Testis (tissue), 2 donors: Measurements from ENCODE around the gene TCF7.

ENCODE experiments used
- POLR2A ChIP-seq: fragments of 450-650 bp; IDR thresholded peaks from one replicate; pipeline ENCODE4 v1.6.1; 2017; ENCODE audit warnings: antibody characterized with exemption, mild to moderate bottlenecking, moderate library complexity
- TF ChIP-seq, protein P1 (sequence below), 3 experiments: fragments of 450-650 bp in 2 of 3; fragments of 200-600 bp in 1 of 3; sonication (generic) in 1 of 3; IDR thresholded peaks; one replicate each; pipeline ENCODE4 v1.5.1; 2016 to 2019; ENCODE audit warnings: antibody characterized with exemption in 3 of 3, mild to moderate bottlenecking in 2 of 3, moderate library complexity in 1 of 3

DNA sequence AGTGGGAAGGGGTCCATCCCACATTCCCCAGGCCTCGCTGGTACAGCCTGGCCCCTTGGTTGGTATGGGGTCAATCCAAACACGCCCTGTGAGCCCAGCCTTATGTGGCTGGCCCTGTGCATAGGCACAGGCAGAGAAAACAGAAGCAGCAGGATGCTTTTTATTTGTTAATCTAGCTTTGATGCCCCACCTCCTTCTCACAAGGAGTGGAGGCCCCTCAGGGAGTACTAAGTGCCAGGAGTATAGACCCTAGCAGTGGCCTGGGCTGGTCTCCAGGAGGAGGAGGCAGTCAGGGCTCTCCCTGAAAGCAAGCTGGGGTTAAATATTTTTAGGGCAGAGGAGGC lies 14.6 kb upstream of the TCF7 start:
- TF ChIP-seq, protein P1, sequence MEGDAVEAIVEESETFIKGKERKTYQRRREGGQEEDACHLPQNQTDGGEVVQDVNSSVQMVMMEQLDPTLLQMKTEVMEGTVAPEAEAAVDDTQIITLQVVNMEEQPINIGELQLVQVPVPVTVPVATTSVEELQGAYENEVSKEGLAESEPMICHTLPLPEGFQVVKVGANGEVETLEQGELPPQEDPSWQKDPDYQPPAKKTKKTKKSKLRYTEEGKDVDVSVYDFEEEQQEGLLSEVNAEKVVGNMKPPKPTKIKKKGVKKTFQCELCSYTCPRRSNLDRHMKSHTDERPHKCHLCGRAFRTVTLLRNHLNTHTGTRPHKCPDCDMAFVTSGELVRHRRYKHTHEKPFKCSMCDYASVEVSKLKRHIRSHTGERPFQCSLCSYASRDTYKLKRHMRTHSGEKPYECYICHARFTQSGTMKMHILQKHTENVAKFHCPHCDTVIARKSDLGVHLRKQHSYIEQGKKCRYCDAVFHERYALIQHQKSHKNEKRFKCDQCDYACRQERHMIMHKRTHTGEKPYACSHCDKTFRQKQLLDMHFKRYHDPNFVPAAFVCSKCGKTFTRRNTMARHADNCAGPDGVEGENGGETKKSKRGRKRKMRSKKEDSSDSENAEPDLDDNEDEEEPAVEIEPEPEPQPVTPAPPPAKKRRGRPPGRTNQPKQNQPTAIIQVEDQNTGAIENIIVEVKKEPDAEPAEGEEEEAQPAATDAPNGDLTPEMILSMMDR (IDR thresholded peaks at IDR 0.05), result no peak
- no peak for TF ChIP-seq POLR2A
